Kasumi-1 (cell line): ENCODE data around the gene CACUL1.

ENCODE experiments used
- DNase-seq, 2 experiments: peaks; one replicate each; lab custom pipeline; 2025; lab: John Stamatoyannopoulos, UW

CACUL1 gene

GRCh38 chr10:118732245-118733165 is 22.3 kb downstream of the CACUL1 start:
- no peak for DNase-seq

DNA sequence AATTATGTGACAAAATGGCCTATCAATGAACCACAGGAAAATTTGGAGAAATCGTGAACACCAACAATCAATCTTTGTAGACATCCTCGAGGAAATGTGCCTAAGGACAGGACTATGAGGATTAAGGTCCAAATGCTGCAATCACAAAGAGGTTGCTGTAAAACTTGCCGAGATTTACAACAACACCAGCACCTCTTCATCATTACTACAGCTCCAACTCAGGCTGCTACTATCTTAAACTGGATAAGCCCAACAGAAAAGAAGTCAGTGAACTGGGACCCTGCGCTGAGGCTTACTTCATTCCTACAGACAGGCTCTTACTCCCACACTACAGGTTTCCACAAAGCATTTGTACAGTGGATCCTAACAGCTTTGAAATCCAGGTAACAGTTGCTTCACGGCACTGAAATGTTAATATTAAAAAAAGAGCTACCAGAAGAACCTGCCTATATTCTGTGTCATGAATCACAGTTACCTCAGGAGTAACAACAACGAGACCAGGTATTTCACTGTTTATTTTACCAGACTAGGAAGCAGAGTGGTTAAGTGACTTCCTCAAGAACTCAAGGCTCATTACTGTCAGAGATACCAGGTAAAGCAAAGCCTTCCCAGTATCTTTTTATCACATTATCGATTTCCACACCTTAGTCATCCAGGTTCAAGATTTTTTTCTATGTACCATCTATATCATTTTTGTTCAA is 23.9 kb downstream of the CACUL1 start:
- no peak for DNase-seq

DNA sequence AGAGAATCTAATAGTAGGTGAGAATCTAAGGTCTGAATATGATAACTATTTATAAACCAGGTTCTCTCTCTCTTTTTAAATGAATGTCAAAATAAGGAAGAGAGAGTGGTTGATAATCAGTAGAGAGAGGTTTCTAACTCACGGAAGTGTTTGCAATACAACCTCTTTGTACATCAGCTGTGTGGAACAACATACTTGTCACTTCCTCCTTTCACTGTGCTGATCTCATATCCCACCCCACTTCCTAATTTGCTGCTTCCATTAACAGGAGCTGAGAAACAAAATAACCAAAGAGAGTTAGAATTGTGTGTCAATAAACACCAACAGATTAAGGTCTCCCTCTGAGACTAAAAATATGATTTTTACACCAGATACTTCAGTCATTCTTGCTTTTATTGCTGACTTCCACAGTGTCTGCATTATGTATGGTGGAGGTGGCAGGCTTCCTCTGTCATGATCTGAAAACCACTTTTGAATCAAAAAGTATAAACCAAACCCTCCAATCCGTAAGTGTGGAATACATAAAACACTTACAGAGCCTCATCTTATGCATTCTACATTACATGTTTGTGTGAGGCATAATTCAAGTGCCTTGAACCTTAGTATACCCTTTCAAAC is 25.0 kb downstream of the CACUL1 start:
- DNase-seq: peak; percentile 93 to 97

DNA sequence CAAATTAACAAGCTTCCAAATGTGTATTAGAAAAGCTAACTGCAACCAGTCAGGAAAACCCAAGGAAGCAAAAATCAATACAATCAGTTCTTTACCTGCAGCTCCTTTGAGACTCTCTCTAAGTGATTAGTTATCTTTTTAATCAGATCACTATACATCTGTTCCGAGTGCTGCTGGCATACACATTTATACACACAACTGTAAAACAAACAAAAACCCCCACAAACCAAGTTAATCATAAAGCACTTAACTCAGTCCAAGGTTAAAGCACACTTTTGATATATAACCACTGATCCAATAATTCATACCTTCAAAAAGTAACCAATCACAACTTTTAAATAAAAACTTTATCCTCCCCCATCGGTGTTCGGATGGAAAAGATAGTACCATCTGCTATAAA is 25.6 kb downstream of the CACUL1 start:
- no peak for DNase-seq

DNA sequence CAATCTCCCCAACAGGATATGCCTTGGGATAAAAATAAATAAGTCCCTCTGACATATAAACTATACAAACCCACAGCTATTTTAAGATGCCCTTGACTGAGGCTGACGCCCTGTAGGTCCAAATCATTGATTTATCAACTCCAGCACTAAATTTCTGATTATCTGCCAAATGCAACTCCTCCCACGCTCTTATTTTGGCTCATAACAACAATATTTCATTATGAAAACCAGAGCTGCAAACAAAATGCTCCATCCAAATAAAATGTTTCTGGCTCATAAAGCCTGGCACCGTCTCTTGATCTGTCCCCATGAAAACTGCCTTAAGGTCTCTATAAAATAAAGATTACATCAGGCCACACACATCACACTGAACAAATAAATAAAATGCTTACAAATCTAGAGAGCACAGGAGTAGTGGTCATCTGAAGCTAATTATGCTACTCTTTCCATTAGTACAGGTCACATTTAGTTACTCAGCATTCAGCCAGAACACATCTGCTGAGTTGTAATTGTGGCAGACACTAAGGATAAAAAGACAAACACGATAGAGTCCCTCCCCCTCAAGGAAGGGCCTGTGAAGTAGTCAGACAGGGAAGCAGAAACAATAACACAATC is 28.8 kb downstream of the CACUL1 start:
- no peak for DNase-seq

- no peak for DNase-seq
These were observed 31.3 kb downstream of the CACUL1 start for GRCh38 chr10:118723466-118723865.

DNA sequence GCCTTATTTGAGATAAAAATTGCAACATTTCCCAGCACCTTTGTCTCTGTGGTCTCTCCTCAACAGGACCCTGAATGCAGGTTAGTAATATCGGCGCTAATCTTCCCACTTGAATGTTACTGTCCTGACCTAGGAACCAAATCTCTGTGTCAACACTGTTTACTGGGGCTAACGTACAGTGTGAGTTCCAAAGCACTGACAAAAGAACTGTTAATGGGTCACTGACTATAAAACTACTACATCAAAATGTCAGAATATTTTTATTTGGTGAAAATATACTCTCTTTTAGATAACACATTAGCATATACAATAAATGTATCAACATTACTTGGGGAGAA is 33.3 kb downstream of the CACUL1 start:
- no peak for DNase-seq

GRCh38 chr10:118720685-118721538 is 33.9 kb downstream of the CACUL1 start:
- DNase-seq: peak; percentile 61 to 81

- no peak for DNase-seq
These were observed 40.4 kb downstream of the CACUL1 start for GRCh38 chr10:118714366-118714765.

DNA sequence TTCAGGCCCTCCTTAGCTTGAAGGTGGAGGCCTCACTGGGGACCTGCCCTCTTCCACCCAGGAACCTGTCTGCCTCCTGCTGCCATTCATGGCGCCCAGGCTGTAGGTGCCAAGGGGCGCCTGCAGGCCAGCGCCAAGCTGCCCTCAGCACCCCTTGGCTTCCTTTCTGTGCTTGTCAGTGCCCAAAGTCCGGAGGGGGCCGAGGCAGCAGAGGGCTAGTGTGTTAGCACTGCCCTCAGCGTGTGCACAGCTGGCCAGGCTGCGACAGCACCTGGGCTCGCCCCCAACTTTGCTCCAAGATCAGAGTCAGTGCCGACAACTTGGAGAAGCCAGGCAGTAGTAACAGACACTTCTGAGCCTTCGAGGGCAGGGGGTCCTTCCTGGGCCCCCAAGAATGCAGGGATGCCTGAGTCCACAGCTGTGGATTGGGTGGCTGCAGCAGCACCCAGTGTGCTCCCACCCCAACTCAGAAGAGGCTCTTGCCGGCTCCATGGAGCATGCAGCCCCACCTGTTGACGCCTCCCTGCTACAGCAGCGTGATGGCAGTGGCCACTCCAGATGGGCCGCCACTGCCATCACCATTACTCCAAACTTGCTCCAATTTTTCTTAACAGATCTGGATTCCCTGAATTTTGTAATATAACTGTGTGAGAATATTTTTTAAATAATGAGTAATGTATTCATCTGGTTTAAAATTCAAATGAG is 41.7 kb downstream of the CACUL1 start:
- DNase-seq: no peak

DNA sequence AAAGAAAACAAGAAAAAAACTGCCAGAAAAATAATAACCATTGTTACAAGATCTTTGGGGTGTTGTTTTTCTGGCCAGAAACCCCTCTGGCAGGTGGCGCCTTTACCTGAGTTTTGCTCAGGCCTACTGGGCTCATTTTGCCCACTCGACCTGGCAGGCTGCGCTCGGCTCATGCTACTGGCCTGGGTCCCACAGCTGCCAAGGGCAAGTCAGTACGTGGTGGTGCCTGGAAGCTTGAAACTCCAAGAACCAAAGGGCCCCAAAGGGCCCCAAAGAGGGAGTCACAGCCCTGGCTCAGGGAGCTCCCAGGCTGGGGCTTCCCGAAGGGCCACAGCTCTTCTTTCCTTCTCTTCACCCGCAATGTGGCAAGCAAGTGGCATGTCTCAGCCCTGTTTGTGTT is 42.7 kb downstream of the CACUL1 start:
- DNase-seq: no peak

DNA sequence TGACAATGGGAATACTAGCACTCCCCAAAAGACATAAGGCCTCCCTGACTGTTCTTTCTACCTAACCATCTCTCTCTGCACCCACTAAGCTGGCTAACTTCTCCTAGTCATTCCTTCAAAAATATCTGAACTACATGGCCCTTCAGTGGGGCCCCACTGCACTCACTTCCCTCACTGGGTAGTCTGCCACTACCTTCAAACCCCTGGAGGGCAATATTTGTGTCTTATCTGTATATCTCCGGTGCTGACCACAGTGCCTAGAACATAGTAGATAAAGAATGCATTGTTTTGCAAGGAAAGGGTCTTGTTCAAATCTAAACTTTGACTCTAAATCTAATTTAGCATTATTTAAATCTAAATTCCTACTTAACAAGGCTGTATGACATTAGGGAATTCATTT is 44.3 kb downstream of the CACUL1 start:
- DNase-seq: no peak

- DNase-seq: no peak
These were observed 46.2 kb downstream of the CACUL1 start for GRCh38 chr10:118708571-118708970.

DNA sequence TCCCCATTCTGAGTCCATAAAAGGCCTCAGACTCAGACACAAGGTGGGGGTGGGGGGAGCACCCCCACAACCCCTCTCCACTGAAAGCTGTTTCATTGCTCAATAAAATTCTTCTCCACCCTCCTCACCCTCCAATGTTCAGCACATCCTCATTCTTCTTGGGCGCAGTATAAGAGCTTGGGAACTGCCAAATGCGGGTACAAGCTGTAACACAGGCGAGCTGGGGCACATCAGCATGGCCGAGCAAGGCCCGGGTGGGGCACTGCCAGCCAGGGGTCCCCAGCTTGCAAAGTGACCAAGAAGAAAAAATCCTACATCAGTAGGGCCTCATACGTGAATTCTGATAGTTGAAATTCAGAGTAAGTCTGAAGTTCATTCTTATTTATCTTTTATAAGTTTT is 50.1 kb downstream of the CACUL1 start:
- no peak for DNase-seq

DNA sequence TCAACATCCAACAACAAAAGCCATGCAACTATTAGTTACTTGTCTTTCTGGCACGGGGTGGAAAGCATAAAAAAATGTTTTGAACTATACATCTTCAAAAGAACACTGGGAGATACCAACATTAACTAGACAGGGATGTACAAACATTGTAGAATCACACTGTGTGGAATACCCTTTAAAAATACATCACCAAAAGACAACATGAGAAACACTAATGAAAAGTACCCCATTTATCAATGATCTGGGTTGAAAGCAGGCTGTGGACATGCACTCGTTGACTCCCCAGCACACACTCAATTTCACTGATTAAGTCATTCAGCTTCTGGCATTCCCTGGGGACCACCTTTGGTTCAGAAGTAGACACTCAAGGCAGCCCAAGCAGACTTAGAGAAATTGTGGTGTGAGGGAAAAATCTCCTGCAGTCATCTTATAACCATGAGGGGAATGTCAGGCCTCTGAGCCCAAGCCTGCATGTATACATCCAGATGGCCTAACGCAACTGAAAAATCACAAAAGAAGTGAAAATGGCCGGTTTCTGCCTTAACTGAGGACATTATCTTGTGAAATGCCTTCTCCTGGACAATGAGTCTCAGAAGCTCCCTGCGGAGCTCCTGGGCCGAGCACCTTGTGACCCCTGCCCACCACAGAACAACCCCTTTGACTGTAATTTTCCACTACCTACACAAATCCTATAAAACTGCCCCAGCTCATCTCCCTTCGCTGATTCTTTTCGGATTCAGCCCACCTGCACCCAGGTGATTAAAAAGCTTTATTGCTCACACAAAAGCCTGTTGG is 53.0 kb downstream of the CACUL1 start:
- no peak for DNase-seq

DNA sequence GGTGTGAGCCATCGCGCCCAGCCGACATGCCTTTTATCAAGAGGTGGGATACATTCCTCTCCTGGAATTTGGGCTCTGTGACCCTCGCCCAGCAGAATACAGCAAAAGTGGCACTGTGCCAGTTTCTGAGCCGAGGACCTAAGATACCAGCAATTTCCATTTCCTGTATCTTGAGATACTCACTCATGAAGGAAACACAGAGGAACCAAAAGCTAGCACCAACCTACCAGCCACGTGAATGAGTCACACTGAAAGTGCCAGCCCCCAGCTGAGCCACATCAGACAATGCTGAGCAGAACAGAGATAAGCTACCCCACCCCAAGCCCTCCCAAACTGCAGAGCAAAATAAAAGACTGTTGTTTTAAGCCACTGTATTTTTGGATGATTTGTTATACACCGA is 56.3 kb downstream of the CACUL1 start:
- DNase-seq: peak; percentile 71 to 79

DNA sequence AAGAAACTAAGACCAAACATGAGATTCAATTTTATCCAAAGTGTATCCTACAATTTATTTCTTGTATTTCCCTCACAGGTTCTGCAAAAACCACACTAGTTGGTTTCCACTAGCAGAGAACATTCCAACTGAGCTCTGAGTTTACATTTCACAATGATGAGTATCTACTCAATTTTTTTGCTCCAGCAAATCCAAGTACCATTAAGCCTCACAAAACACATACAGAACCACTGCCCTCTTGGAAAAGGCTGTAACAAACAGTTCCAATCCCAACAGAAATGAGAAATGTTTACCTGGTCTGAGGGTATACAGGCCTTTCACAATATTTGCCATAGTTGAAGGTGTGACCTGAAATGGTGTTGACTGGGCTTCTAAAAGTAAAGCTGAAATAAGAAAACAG is 59.9 kb downstream of the CACUL1 start:
- DNase-seq: no peak

DNA sequence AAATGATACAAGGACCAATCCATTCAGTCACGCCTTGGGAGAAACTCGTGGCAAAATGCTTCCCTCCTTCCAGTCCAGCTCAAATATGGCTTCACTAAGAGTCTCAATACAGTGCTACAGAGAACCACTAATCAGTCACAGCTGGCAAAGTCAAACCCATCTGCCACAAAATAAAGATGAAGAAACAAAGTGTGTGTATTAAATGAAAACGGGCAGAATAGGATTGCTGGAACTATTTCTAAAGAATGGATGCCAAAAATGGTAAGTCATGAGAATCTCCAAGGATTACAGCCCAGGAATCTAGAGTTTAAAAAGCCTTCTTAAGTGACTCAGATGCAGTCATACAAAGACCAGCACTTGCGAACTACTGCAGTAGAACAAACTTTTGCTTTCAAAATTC is 61.9 kb downstream of the CACUL1 start:
- DNase-seq: no peak

- DNase-seq: no peak
These were observed 65.5 kb downstream of the CACUL1 start for GRCh38 chr10:118689070-118689858.
